Fibroblast of lung (primary cell): ENCODE measurements around the gene CBFB.

Source experiments
- EZH2 ChIP-seq: IDR thresholded peaks from 2 replicates; pipeline ENCODE4 v1.5.1; 2012; ENCODE audit warnings: low read length, control low read depth, mild to moderate bottlenecking; ENCODE audit errors: missing control alignments
- TF ChIP-seq, protein P1 (sequence below), 2 donors: IDR thresholded peaks in 1 of 2; conservative IDR thresholded peaks in 1 of 2; 1 replicate in 1 of 2; 2 replicates in 1 of 2; pipeline ENCODE4 v1.5.1; 2011 to 2012; ENCODE audit warnings: low read length in 2 of 2, control low read depth in 1 of 2, inconsistent platforms in 1 of 2, low read depth in 1 of 2, mild to moderate bottlenecking in 1 of 2

DNA sequence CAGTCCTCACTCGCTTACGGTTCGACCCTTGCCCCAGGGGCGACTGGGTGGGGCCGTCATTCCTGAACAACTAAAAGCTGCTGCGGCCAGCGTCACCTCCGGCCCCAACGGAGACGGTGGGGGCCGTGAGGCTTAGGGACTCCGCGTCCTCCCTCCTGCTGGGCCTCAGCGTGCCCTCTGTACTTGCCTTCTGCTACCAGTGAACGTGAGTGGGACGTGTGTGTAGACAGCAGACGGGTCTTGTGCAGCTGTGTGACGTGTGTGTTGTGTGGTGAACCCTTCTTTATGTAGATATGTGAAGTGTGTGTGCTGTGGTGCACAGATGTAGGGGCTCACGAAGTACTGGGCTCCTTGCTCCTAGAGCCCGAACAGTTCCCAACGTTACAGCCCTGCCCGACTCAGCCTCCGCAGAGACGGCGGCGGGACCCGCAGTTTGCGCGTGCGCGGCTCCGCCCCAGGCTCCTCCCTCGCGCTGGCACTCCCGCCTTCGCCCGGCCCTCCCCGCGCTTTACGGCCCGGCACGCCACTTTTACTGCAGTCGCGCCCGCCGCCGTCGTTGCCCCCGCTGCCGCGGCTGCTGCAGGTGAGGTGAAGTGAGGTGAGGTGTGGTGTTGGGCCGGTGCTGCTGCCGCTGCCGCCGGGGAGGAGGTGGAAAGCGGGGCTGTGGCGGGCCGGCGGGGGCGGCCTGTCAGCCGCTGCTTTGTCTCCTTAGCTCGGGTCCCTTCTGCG lies 80.6 kb downstream of the CBFB start, which contains the start of gene PHAF1:
- TF ChIP-seq, protein P1, sequence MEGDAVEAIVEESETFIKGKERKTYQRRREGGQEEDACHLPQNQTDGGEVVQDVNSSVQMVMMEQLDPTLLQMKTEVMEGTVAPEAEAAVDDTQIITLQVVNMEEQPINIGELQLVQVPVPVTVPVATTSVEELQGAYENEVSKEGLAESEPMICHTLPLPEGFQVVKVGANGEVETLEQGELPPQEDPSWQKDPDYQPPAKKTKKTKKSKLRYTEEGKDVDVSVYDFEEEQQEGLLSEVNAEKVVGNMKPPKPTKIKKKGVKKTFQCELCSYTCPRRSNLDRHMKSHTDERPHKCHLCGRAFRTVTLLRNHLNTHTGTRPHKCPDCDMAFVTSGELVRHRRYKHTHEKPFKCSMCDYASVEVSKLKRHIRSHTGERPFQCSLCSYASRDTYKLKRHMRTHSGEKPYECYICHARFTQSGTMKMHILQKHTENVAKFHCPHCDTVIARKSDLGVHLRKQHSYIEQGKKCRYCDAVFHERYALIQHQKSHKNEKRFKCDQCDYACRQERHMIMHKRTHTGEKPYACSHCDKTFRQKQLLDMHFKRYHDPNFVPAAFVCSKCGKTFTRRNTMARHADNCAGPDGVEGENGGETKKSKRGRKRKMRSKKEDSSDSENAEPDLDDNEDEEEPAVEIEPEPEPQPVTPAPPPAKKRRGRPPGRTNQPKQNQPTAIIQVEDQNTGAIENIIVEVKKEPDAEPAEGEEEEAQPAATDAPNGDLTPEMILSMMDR (conservative IDR thresholded peaks at IDR 0.05 in 1 of 2, IDR thresholded peaks at IDR 0.05 in 1 of 2; ENCODE audit: low read depth in 1 of 2, low read length in 2 of 2) = no peak
- no peak for TF ChIP-seq EZH2
